HepG2 (cell line): ENCODE results near the gene DGKD.

Source experiments
- GMEB1 ChIP-seq: sonication (generic); formaldehyde crosslinking; IDR thresholded peaks from 2 replicates; pipeline ENCODE4 v1.5.1; 2020; ENCODE audit warnings: missing genetic modification reagents, mild to moderate bottlenecking, borderline replicate concordance
- RAD21 ChIP-seq: fragments of 450-650 bp; formaldehyde crosslinking; IDR thresholded peaks from 2 replicates; pipeline ENCODE4 v1.5.0; 2020; ENCODE audit warnings: mild to moderate bottlenecking
- SSRP1 ChIP-seq: IDR thresholded peaks from 2 replicates; pipeline ENCODE4 v1.6.1; 2016; ENCODE audit warnings: control low read depth
- YY1 ChIP-seq: IDR thresholded peaks from 2 replicates; pipeline ENCODE4 v1.6.1; 2011; ENCODE audit warnings: low read length, low read depth, moderate library complexity, mild to moderate bottlenecking; ENCODE audit not compliant: insufficient read depth, insufficient replicate concordance
- ZFP36L2 ChIP-seq: sonication (generic); formaldehyde crosslinking; IDR thresholded peaks from 2 replicates; pipeline ENCODE4 v1.4.0; 2020; ENCODE audit warnings: missing genetic modification reagents

- TF ChIP-seq YY1 (no peak), ZFP36L2 (CRISPR knock-in tag) (no peak), GMEB1 (no peak), RAD21 (CRISPR knock-in tag) (no peak), SSRP1 (CRISPR knock-in tag) (no peak)
Observed at GRCh38 chr2:233499928-233500327, 145.6 kb downstream of the DGKD start.
